ENCODE results near the gene SUGCT. TPM values are rescaled to one million over a fixed set of nuclear protein-coding genes. Genes with fewer than 3 reads are reported as not detected.

SUGCT gene
- total and polyA plus RNA-seq, 12 donors: 8.4 to 96.4 (median 25.5) TPM

DNA sequence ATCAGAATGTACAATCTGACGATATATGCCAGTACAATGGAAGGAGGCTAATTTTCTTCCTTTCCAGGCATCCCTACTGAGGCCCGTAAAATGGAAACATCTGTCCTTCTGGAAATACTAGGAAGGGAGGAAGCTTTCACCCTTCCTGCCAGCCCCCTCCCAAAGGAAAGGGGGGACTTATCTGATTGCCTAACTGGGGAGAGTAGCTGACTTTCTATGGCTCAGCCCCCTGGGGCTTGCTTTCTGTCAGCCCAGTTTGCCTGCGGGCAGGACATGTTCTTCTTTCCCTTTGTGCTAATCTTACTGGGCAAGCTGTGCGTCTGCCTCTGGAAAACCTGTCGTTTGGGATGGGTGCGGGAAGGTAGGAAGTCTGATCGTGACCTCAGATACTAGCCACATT, 508.9 kb downstream of the SUGCT start:
- TF ChIP-seq, protein P1, sequence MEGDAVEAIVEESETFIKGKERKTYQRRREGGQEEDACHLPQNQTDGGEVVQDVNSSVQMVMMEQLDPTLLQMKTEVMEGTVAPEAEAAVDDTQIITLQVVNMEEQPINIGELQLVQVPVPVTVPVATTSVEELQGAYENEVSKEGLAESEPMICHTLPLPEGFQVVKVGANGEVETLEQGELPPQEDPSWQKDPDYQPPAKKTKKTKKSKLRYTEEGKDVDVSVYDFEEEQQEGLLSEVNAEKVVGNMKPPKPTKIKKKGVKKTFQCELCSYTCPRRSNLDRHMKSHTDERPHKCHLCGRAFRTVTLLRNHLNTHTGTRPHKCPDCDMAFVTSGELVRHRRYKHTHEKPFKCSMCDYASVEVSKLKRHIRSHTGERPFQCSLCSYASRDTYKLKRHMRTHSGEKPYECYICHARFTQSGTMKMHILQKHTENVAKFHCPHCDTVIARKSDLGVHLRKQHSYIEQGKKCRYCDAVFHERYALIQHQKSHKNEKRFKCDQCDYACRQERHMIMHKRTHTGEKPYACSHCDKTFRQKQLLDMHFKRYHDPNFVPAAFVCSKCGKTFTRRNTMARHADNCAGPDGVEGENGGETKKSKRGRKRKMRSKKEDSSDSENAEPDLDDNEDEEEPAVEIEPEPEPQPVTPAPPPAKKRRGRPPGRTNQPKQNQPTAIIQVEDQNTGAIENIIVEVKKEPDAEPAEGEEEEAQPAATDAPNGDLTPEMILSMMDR (IDR thresholded peaks at IDR 0.05): no peak
- no peak for TF ChIP-seq POLR2A (IDR thresholded peaks at IDR 0.05)
- Histone ChIP-seq H3K27ac (no peak overlapping the region), H3K9me3 (replicated peaks in 1 of 3) (no peaks in the 10 kb centered on the region), H3K4me1 (replicated peaks in 1 of 2) (no peaks in the 10 kb centered on the region), H3K4me3 (no peak overlapping the region), H3K27me3 (no peaks in the 10 kb centered on the region), H3K36me3 (replicated peaks in 1 of 2) (no peaks in the 10 kb centered on the region)
- intact Hi-C loops (cut with DNase I): no loop called here
- 85 to 92% (median 88%) methylated on average over 7 of the region's 7 CpGs for WGBS, 4 donors
- DNase-seq: no peak

DNA sequence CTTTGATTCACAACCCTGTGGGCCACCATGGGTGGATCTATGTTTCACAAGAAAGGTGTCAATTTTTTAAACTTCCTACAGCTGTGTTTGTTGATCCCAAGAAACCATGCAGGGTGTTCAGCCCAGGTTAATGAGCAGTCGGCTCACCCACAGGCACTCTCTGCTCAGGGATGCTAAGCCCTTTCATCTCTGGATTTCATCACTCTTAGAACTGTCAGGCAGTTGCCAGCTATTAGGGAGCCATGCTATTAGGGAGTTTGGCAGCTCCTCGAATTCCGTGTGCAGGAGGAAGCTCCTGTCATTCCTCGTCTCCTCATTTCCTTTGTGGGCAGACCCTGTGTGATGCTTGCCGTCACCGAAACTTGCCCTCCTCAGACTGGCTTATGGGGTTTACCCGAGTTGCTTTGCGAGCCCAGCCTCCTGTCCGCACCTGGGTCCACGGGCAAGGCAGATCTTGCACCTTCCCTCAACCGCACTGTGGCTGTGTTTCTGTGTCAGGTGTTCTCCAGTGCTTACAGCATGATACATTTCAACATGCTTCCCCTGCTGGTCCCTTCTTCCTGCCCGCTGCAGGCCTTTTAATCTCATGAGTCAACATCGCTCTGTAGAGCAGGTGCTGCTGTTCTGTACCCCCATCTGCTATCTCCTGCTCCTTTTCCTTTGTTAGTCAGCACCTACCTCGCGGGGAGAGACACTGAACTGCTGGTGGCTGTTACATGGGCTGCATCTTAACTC, 509.8 kb downstream of the SUGCT start:
- no peak overlapping the region for H3K4me3 ChIP-seq
- DNase-seq: no peak
- intact Hi-C loops (cut with DNase I): no loop called here
- H3K36me3 ChIP-seq (replicated peaks in 1 of 2): no peaks in the 10 kb centered on the region
- WGBS, 4 donors: 72 to 90% (median 80%) methylated on average over 14 to 15 of the region's 15 CpGs
- no peak overlapping the region for H3K27ac ChIP-seq
- H3K4me1 ChIP-seq (replicated peaks in 1 of 2): no peaks in the 10 kb centered on the region
- TF ChIP-seq, protein P1 (IDR thresholded peaks at IDR 0.05): no peak
- no peak for TF ChIP-seq POLR2A (IDR thresholded peaks at IDR 0.05)
- no peaks in the 10 kb centered on the region for H3K27me3 ChIP-seq
- H3K9me3 ChIP-seq (replicated peaks in 1 of 3): no peaks in the 10 kb centered on the region

GRCh38 chr7:40645197-40645596, 510.4 kb downstream of the SUGCT start:
- Histone ChIP-seq H3K4me1 (replicated peaks in 1 of 2) (no peaks in the 10 kb centered on the region), H3K4me3 (no peak overlapping the region), H3K27ac (no peak overlapping the region), H3K36me3 (replicated peaks in 1 of 2) (no peaks in the 10 kb centered on the region), H3K27me3 (no peaks in the 10 kb centered on the region), H3K9me3 (replicated peaks in 1 of 3) (no peaks in the 10 kb centered on the region)
- DNase-seq: no peak
- intact Hi-C loops (cut with DNase I): no loop called here
- TF ChIP-seq, protein P1 (IDR thresholded peaks at IDR 0.05): no peak
- 92 to 96% (median 93%) methylated on average over 4 of the region's 4 CpGs for WGBS, 4 donors

- intact Hi-C loops (cut with DNase I): no loop called here
- Histone ChIP-seq H3K4me1 (replicated peaks in 1 of 2) (no peaks in the 10 kb centered on the region), H3K36me3 (replicated peaks in 1 of 2) (no peaks in the 10 kb centered on the region), H3K27ac (no peak overlapping the region), H3K27me3 (no peaks in the 10 kb centered on the region), H3K9me3 (replicated peaks in 1 of 3) (no peaks in the 10 kb centered on the region), H3K4me3 (no peak overlapping the region)
- 81 to 85% (median 83%) methylated on average over 2 of the region's 2 CpGs for WGBS, 4 donors
- no peak for DNase-seq
- TF ChIP-seq, protein P1 (IDR thresholded peaks at IDR 0.05): no peak
- TF ChIP-seq POLR2A (IDR thresholded peaks at IDR 0.05): no peak
Measured at GRCh38 chr7:40646717-40647116, 511.9 kb downstream of the SUGCT start.
